Liver (tissue), 9 donors: ENCODE results near the gene TAMALIN. TPM values are rescaled to one million over a fixed set of nuclear protein-coding genes. Genes with fewer than 3 reads are reported as not detected.

Experiments
- DNase-seq: peaks from one replicate; pipeline ENCODE4 v3.0.0-alpha.2; 2017; ENCODE audit warnings: low spot score
- H3K27ac ChIP-seq, 2 donors: one replicate each; pipeline ENCODE4 v1.7.0; 2013; ENCODE audit warnings: inconsistent platforms in 2 of 2, low read length in 2 of 2, control low read depth in 1 of 2, low read depth in 1 of 2, mild to moderate bottlenecking in 1 of 2
- H3K27me3 ChIP-seq, 4 donors: one replicate each; pipeline versions ENCODE4 v1.6.1 to v1.7.0; 2013; ENCODE audit warnings: low read length in 3 of 4, inconsistent platforms in 1 of 4, mild to moderate bottlenecking in 1 of 4, moderate library complexity in 1 of 4; ENCODE audit not compliant: control insufficient read depth in 4 of 4, insufficient read depth in 4 of 4
- H3K36me3 ChIP-seq, 4 donors: one replicate each; pipeline versions ENCODE4 v1.6.1 to v1.7.0; 2013; ENCODE audit warnings: low read length in 3 of 4, mild to moderate bottlenecking in 3 of 4, low read depth in 1 of 4, moderate library complexity in 1 of 4; ENCODE audit not compliant: control insufficient read depth in 4 of 4, insufficient read depth in 3 of 4
- H3K4me1 ChIP-seq, 4 donors: one replicate each; pipeline versions ENCODE4 v1.6.1 to v1.7.0; 2013; ENCODE audit warnings: low read length in 3 of 4, mild to moderate bottlenecking in 3 of 4, moderate library complexity in 1 of 4; ENCODE audit not compliant: control insufficient read depth in 4 of 4, insufficient read depth in 4 of 4
- H3K4me3 ChIP-seq, 3 donors: one replicate each; pipeline versions ENCODE4 v1.6.1 to v1.7.0; 2013; ENCODE audit warnings: low read length in 3 of 3, control low read depth in 1 of 3, low read depth in 1 of 3, mild to moderate bottlenecking in 1 of 3
- H3K9ac ChIP-seq, 2 donors: one replicate each; pipeline ENCODE4 v1.7.0; 2013; ENCODE audit warnings: low read length in 2 of 2, mild to moderate bottlenecking in 2 of 2, moderate library complexity in 2 of 2, control low read depth in 1 of 2, low read depth in 1 of 2
- H3K9me3 ChIP-seq, 4 donors: one replicate each; pipeline versions ENCODE4 v1.6.1 to v1.7.0; 2013; ENCODE audit warnings: low read length in 3 of 4; ENCODE audit not compliant: control insufficient read depth in 4 of 4
- ATF3 ChIP-seq: IDR thresholded peaks from 2 replicates; pipeline ENCODE4 v1.6.1; 2016; ENCODE audit warnings: antibody characterized with exemption
- CTCF ChIP-seq: fragments of 150-350 bp; IDR thresholded peaks from 2 replicates; pipeline ENCODE4 v1.5.1; 2017; ENCODE audit warnings: improper control_type of control experiment, low read depth, low read length; ENCODE audit not compliant: missing input control
- EGR1 ChIP-seq, 2 donors: IDR thresholded peaks; 2 replicates each; pipeline ENCODE4 v1.6.1; 2016 to 2018; ENCODE audit warnings: antibody characterized with exemption in 2 of 2, low read depth in 2 of 2
- FOXA1 ChIP-seq: IDR thresholded peaks from 2 replicates; pipeline ENCODE4 v1.6.1; 2016; ENCODE audit warnings: antibody characterized with exemption
- GABPA ChIP-seq, 2 donors: IDR thresholded peaks in 1 of 2; conservative IDR thresholded peaks in 1 of 2; 2 replicates each; pipeline ENCODE4 v1.6.1; 2016; ENCODE audit warnings: antibody characterized with exemption in 2 of 2, mild to moderate bottlenecking in 1 of 2, moderate library complexity in 1 of 2
- HNF4A ChIP-seq, 2 donors: conservative IDR thresholded peaks; 2 replicates each; pipeline ENCODE4 v1.6.1; 2016; ENCODE audit warnings: antibody characterized with exemption in 2 of 2, mild to moderate bottlenecking in 2 of 2
- HNF4G ChIP-seq: IDR thresholded peaks from 2 replicates; pipeline ENCODE4 v1.6.1; 2016; ENCODE audit warnings: antibody characterized with exemption
- JUND ChIP-seq, 2 donors: IDR thresholded peaks; 2 replicates each; pipeline ENCODE4 v1.6.1; 2016; ENCODE audit warnings: antibody characterized with exemption in 2 of 2
- NR2F2 ChIP-seq: IDR thresholded peaks from 2 replicates; pipeline ENCODE4 v1.6.1; 2016; ENCODE audit warnings: antibody characterized with exemption
- RAD21 ChIP-seq, 2 donors: IDR thresholded peaks; 2 replicates each; pipeline ENCODE4 v1.6.1; 2016; ENCODE audit warnings: antibody characterized with exemption in 2 of 2, mild to moderate bottlenecking in 2 of 2
- RXRA ChIP-seq, 2 donors: IDR thresholded peaks; 2 replicates each; pipeline ENCODE4 v1.6.1; 2017 to 2018; ENCODE audit warnings: antibody characterized with exemption in 2 of 2, mild to moderate bottlenecking in 1 of 2
- SP1 ChIP-seq: IDR thresholded peaks from 2 replicates; pipeline ENCODE4 v1.6.1; 2018; ENCODE audit warnings: antibody characterized with exemption, mild to moderate bottlenecking
- TAF1 ChIP-seq: conservative IDR thresholded peaks from 2 replicates; pipeline ENCODE4 v1.6.1; 2016; ENCODE audit warnings: antibody characterized with exemption, mild to moderate bottlenecking
- YY1 ChIP-seq: IDR thresholded peaks from 2 replicates; pipeline ENCODE4 v1.6.1; 2016; ENCODE audit warnings: antibody characterized with exemption, mild to moderate bottlenecking
- ZBTB33 ChIP-seq: IDR thresholded peaks from 2 replicates; pipeline ENCODE4 v1.6.1; 2016; ENCODE audit warnings: antibody characterized with exemption
- WGBS: extraction: QIAGEN DNeasy Blood & Tissue Kit; methylation state at CpG from one replicate; pipeline ENCODE4 v1.1.7; 2013; 5-methylcytosine and 5-hydroxymethylcytosine counted together
- polyA plus RNA-seq, 2 donors: library from polyadenylated mRNA; stranded (reverse) in 1 of 2; unstranded in 1 of 2; fragments of 200-250 nt in 1 of 2; fragments of >200 nt in 1 of 2; fragmentation: Nextera tagmentation in 1 of 2; extraction: Ambion mirVana in 1 of 2; gene quantifications; one replicate each; pipeline versions ENCODE4 v1.2.1 to v1.2.3, GENCODE V29; 2013 to 2015
- total RNA-seq, 2 donors: library from RNA; depleted of rRNA; stranded (reverse); fragments of >200 nt; gene quantifications; one replicate each; pipeline ENCODE4 v1.2.3, GENCODE V29; 2014
- donor health status: healthy.
- donor health status: healthy.
- donor health status: healthy.
- donor health status: healthy.
- donor health status: healthy.

The TAMALIN gene
- total and polyA plus RNA-seq, 4 donors, result 1.1 to 9.9 (median 2.5) TPM

- Histone ChIP-seq H3K4me3 (no peak overlapping the region), H3K4me1 (peaks cover 0 to 3% (median 2%) of the 10 kb centered on the region in 4 donors), H3K9ac (no peak overlapping the region), H3K36me3 (peaks cover 0 to 2% (median 0%) of the 10 kb centered on the region in 4 donors), H3K9me3 (no peaks in the 10 kb centered on the region), H3K27me3 (no peaks in the 10 kb centered on the region), H3K27ac (no peak overlapping the region)
- DNase-seq, result no peak
- TF ChIP-seq TAF1, result no peak
- no peak for TF ChIP-seq EGR1 (IDR thresholded peaks at IDR 0.05; ENCODE audit: low read depth in 2 of 2)
- TF ChIP-seq YY1, result no peak
- TF ChIP-seq HNF4G, result no peak
- no peak for TF ChIP-seq RAD21 (IDR thresholded peaks at IDR 0.05)
- TF ChIP-seq SP1, result no peak
- no peak for TF ChIP-seq ZBTB33
- no peak for TF ChIP-seq FOXA1
- 86% methylated on average over 10 of the region's 10 CpGs for WGBS
These were observed 8.8 kb downstream of the TAMALIN start for GRCh38 chr12:52015532-52016041.

- H3K36me3 ChIP-seq, result peaks cover 0 to 2% (median 0%) of the 10 kb centered on the region in 4 donors
- no peaks in the 10 kb centered on the region for H3K27me3 ChIP-seq
- peaks cover 0 to 6% (median 3%) of the 10 kb centered on the region in 4 donors for H3K4me1 ChIP-seq
- TF ChIP-seq EGR1 (IDR thresholded peaks at IDR 0.05; ENCODE audit: low read depth in 2 of 2), result no peak
- no peak for TF ChIP-seq FOXA1
- no peak for TF ChIP-seq RXRA (IDR thresholded peaks at IDR 0.05)
- no peak for TF ChIP-seq RAD21 (IDR thresholded peaks at IDR 0.05)
- TF ChIP-seq SP1, result no peak
- TF ChIP-seq HNF4A (conservative IDR thresholded peaks at IDR 0.05), result no peak
- TF ChIP-seq CTCF, result no peak
- TF ChIP-seq ATF3, result no peak
- TF ChIP-seq ZBTB33, result no peak
- TF ChIP-seq JUND (IDR thresholded peaks at IDR 0.05), result no peak
- TF ChIP-seq HNF4G, result no peak
- TF ChIP-seq YY1, result no peak
- no peak for TF ChIP-seq GABPA (IDR thresholded peaks at IDR 0.05 in 1 of 2, conservative IDR thresholded peaks at IDR 0.05 in 1 of 2)
- TF ChIP-seq NR2F2, result no peak
- TF ChIP-seq TAF1, result no peak
- H3K27ac ChIP-seq, result no peak overlapping the region
- WGBS, result 86% methylated on average over 4 of the region's 4 CpGs
- H3K9ac ChIP-seq, result no peak overlapping the region
- H3K9me3 ChIP-seq, result no peaks in the 10 kb centered on the region
- DNase-seq, result no peak
- H3K4me3 ChIP-seq, result no peak overlapping the region
These were observed 11.8 kb downstream of the TAMALIN start for GRCh38 chr12:52018433-52019112.
